Measurements from ENCODE around the gene SLC39A1.
"Not testable (repeated sequence)": the region's sequence is repeated elsewhere in the genome, so short reads cannot be mapped to it uniquely, and the experiment has no call there.

SLC39A1 gene

GRCh38 chr1:153987621-153988020, 24.3 kb upstream of the SLC39A1 start:
- Histone ChIP-seq H3K9me3 (ENCODE audit: insufficient read depth, low read depth, low read length) (no peaks in the 10 kb centered on the region), H3K9ac (ENCODE audit: low read depth, low read length) (no peak overlapping the region), H3K36me3 (ENCODE audit: insufficient read depth, low read depth, low read length) (peaks cover 37% of the 10 kb centered on the region), H3K4me3 (ENCODE audit: low read length) (no peak overlapping the region), H3K27ac (ENCODE audit: low read length) (no peak overlapping the region), H3K27me3 (ENCODE audit: insufficient read depth, low read length) (no peaks in the 10 kb centered on the region), H3K4me1 (ENCODE audit: insufficient read depth, low read length) (peaks cover 13% of the 10 kb centered on the region)

GRCh38 chr1:153985941-153986761, 22.8 kb upstream of the SLC39A1 start, which contains the start of gene RAB13:
RAB13 (minus strand) TSS chr1:153986339; CDS start chr1:153986236, 103 bp downstream.
- H3K27ac ChIP-seq (ENCODE audit: low read length), result peak within 1 kb of the TSS; percentile 58
- H3K9me3 ChIP-seq (ENCODE audit: insufficient read depth, low read depth, low read length), result no peaks in the 10 kb centered on the region
- peak within 1 kb of the TSS; percentile 79 for H3K4me3 ChIP-seq (ENCODE audit: low read length)
- H3K36me3 ChIP-seq (ENCODE audit: insufficient read depth, low read depth, low read length), result peaks cover 35% of the 10 kb centered on the region
- peak within 1 kb of the TSS; percentile 84 for H3K9ac ChIP-seq (ENCODE audit: low read depth, low read length)
- peaks cover 9% of the 10 kb centered on the region for H3K4me1 ChIP-seq (ENCODE audit: insufficient read depth, low read length)
- H3K27me3 ChIP-seq (ENCODE audit: insufficient read depth, low read length), result no peaks in the 10 kb centered on the region

GRCh38 chr1:153985341-153985912, 22.1 kb upstream of the SLC39A1 start:
- Histone ChIP-seq H3K4me1 (ENCODE audit: insufficient read depth, low read length) (peaks cover 9% of the 10 kb centered on the region), H3K9me3 (ENCODE audit: insufficient read depth, low read depth, low read length) (no peaks in the 10 kb centered on the region), H3K27me3 (ENCODE audit: insufficient read depth, low read length) (no peaks in the 10 kb centered on the region), H3K27ac (ENCODE audit: low read length) (peak overlapping the region; percentile 58), H3K9ac (ENCODE audit: low read depth, low read length) (peak overlapping the region; percentile 84), H3K4me3 (ENCODE audit: low read length) (peak overlapping the region; percentile 79), H3K36me3 (ENCODE audit: insufficient read depth, low read depth, low read length) (peaks cover 39% of the 10 kb centered on the region)

GRCh38 chr1:153984123-153984894, 21.0 kb upstream of the SLC39A1 start:
- no peaks in the 10 kb centered on the region for H3K9me3 ChIP-seq (ENCODE audit: insufficient read depth, low read depth, low read length)
- peak overlapping the region; percentile 79 for H3K4me3 ChIP-seq (ENCODE audit: low read length)
- no peak overlapping the region for H3K27ac ChIP-seq (ENCODE audit: low read length)
- peaks cover 9% of the 10 kb centered on the region for H3K4me1 ChIP-seq (ENCODE audit: insufficient read depth, low read length)
- H3K27me3 ChIP-seq (ENCODE audit: insufficient read depth, low read length), result no peaks in the 10 kb centered on the region
- H3K9ac ChIP-seq (ENCODE audit: low read depth, low read length), result peak overlapping the region; percentile 84; the same call in 1 of the 2 replicates
- peaks cover 40% of the 10 kb centered on the region for H3K36me3 ChIP-seq (ENCODE audit: insufficient read depth, low read depth, low read length)

- not testable (repeated sequence) for H3K9me3 ChIP-seq (ENCODE audit: insufficient read depth, low read depth, low read length); H3K27me3 ChIP-seq (ENCODE audit: insufficient read depth, low read length); H3K9ac ChIP-seq (ENCODE audit: low read depth, low read length); H3K4me1 ChIP-seq (ENCODE audit: insufficient read depth, low read length); H3K4me3 ChIP-seq (ENCODE audit: low read length); H3K27ac ChIP-seq (ENCODE audit: low read length)
- H3K36me3 ChIP-seq (ENCODE audit: insufficient read depth, low read depth, low read length), result peaks cover 48% of the 10 kb centered on the region
Measured at GRCh38 chr1:153981735-153982134, 18.4 kb upstream of the SLC39A1 start.

GRCh38 chr1:153979091-153979490, 15.8 kb upstream of the SLC39A1 start:
- not testable (repeated sequence) for H3K27ac ChIP-seq (ENCODE audit: low read length); H3K4me3 ChIP-seq (ENCODE audit: low read length); H3K27me3 ChIP-seq (ENCODE audit: insufficient read depth, low read length); H3K4me1 ChIP-seq (ENCODE audit: insufficient read depth, low read length); H3K9me3 ChIP-seq (ENCODE audit: insufficient read depth, low read depth, low read length); H3K9ac ChIP-seq (ENCODE audit: low read depth, low read length)
- H3K36me3 ChIP-seq (ENCODE audit: insufficient read depth, low read depth, low read length), result peaks cover 59% of the 10 kb centered on the region

- Histone ChIP-seq H3K4me1 (ENCODE audit: insufficient read depth, low read length) (no peaks in the 10 kb centered on the region; the same call in 1 of the 2 replicates), H3K27me3 (ENCODE audit: insufficient read depth, low read length) (no peaks in the 10 kb centered on the region), H3K27ac (ENCODE audit: low read length) (no peak overlapping the region), H3K9ac (ENCODE audit: low read depth, low read length) (peak overlapping the region; percentile 90; the same call in 1 of the 2 replicates), H3K36me3 (ENCODE audit: insufficient read depth, low read depth, low read length) (peaks cover 59% of the 10 kb centered on the region), H3K9me3 (ENCODE audit: insufficient read depth, low read depth, low read length) (no peaks in the 10 kb centered on the region), H3K4me3 (ENCODE audit: low read length) (peak overlapping the region; percentile 85)
Measured at GRCh38 chr1:153978274-153978909, 15.1 kb upstream of the SLC39A1 start.

GRCh38 chr1:153977250-153978240, 14.2 kb upstream of the SLC39A1 start, which contains the start of gene JTB:
JTB (minus strand) TSS chr1:153977674; CDS start chr1:153977252, 422 bp downstream.
- Histone ChIP-seq H3K27me3 (ENCODE audit: insufficient read depth, low read length) (no peaks in the 10 kb centered on the region), H3K4me3 (ENCODE audit: low read length) (peak within 1 kb of the TSS; percentile 85), H3K4me1 (ENCODE audit: insufficient read depth, low read length) (no peaks in the 10 kb centered on the region; the same call in 1 of the 2 replicates), H3K9me3 (ENCODE audit: insufficient read depth, low read depth, low read length) (no peaks in the 10 kb centered on the region), H3K27ac (ENCODE audit: low read length) (peak within 1 kb of the TSS; percentile 11), H3K9ac (ENCODE audit: low read depth, low read length) (peak within 1 kb of the TSS; percentile 90), H3K36me3 (ENCODE audit: insufficient read depth, low read depth, low read length) (peaks cover 60% of the 10 kb centered on the region)

GRCh38 chr1:153976819-153977249, 13.5 kb upstream of the SLC39A1 start:
- Histone ChIP-seq H3K4me3 (ENCODE audit: low read length) (peak overlapping the region; percentile 85), H3K27me3 (ENCODE audit: insufficient read depth, low read length) (no peaks in the 10 kb centered on the region), H3K27ac (ENCODE audit: low read length) (peak overlapping the region; percentile 11), H3K9ac (ENCODE audit: low read depth, low read length) (peak overlapping the region; percentile 90), H3K4me1 (ENCODE audit: insufficient read depth, low read length) (no peaks in the 10 kb centered on the region; the same call in 1 of the 2 replicates), H3K9me3 (ENCODE audit: insufficient read depth, low read depth, low read length) (no peaks in the 10 kb centered on the region), H3K36me3 (ENCODE audit: insufficient read depth, low read depth, low read length) (peaks cover 53% of the 10 kb centered on the region)

GRCh38 chr1:153973525-153973924, 10.2 kb upstream of the SLC39A1 start:
- Histone ChIP-seq H3K9ac (ENCODE audit: low read depth, low read length) (no peak overlapping the region), H3K9me3 (ENCODE audit: insufficient read depth, low read depth, low read length) (no peaks in the 10 kb centered on the region), H3K4me1 (ENCODE audit: insufficient read depth, low read length) (no peaks in the 10 kb centered on the region; the same call in 1 of the 2 replicates), H3K36me3 (ENCODE audit: insufficient read depth, low read depth, low read length) (peaks cover 33% of the 10 kb centered on the region), H3K4me3 (ENCODE audit: low read length) (no peak overlapping the region), H3K27me3 (ENCODE audit: insufficient read depth, low read length) (no peaks in the 10 kb centered on the region), H3K27ac (ENCODE audit: low read length) (no peak overlapping the region)
